ENCODE data around the gene FBXW5. TPM values are rescaled to one million over a fixed set of nuclear protein-coding genes. Genes with fewer than 3 reads are reported as not detected.

Gene FBXW5
- total RNA-seq, 1 experiment from 2014 or later: 62.2 TPM

GRCh38 chr9:136913701-136914438 lies 30.7 kb downstream of the FBXW5 start:
- Histone ChIP-seq H3K4me1 (ENCODE audit: insufficient read depth, low read length) (no peaks in the 10 kb centered on the region), H3K79me2 (ENCODE audit: insufficient read depth, low read length) (no peaks in the 10 kb centered on the region), H4K20me1 (ENCODE audit: control insufficient read depth, insufficient read depth, insufficient read length) (no peaks in the 10 kb centered on the region), H2AFZ (ENCODE audit: low read length) (no peak overlapping the region), H3K18ac (ENCODE audit: insufficient read length, low read depth, low read length) (no peak overlapping the region), H2AK5ac (ENCODE audit: insufficient read length, low read length) (no peak overlapping the region), H4K91ac (ENCODE audit: insufficient read length, low read depth, low read length) (no peak overlapping the region), H3K9ac (ENCODE audit: extremely low read depth, insufficient read length, low read length) (no peak overlapping the region), H2BK15ac (ENCODE audit: low read depth, low read length) (no peak overlapping the region), H3K27ac (ENCODE audit: insufficient read length, low read depth, low read length) (no peak overlapping the region), H3K9me3 (ENCODE audit: control insufficient read depth, low read depth, low read length) (no peaks in the 10 kb centered on the region), H2BK12ac (ENCODE audit: insufficient read length, low read depth, low read length) (no peak overlapping the region), H2BK120ac (ENCODE audit: low read depth, low read length, poor library complexity, severe bottlenecking) (no peak overlapping the region), H3K23ac (ENCODE audit: insufficient read length, low read depth, low read length) (no peak overlapping the region), H3K23me2 (ENCODE audit: insufficient read length, low read depth, low read length, poor library complexity, severe bottlenecking) (no peaks in the 10 kb centered on the region), H3K14ac (ENCODE audit: insufficient read depth, low read length) (no peak overlapping the region), H3K79me1 (ENCODE audit: insufficient read depth, low read depth, low read length, poor library complexity, severe bottlenecking) (peaks cover 3% of the 10 kb centered on the region), H3K4ac (ENCODE audit: low read depth, low read length) (no peak overlapping the region), H3K27me3 (ENCODE audit: insufficient read depth, low read length) (no peaks in the 10 kb centered on the region), H2BK5ac (ENCODE audit: insufficient read length, low read length) (no peak overlapping the region), H3K4me2 (ENCODE audit: insufficient read depth, insufficient read length, low read length) (no peak overlapping the region), H3T11ph (ENCODE audit: low read length) (no peak overlapping the region), H4K8ac (replicated peaks; ENCODE audit: insufficient read length, low read depth, low read length) (no peak overlapping the region), H3K56ac (ENCODE audit: insufficient read length, low read depth, low read length) (no peak overlapping the region), H2BK20ac (ENCODE audit: low read depth, low read length, poor library complexity, severe bottlenecking) (no peak overlapping the region), H4K5ac (ENCODE audit: insufficient read length, low read depth, low read length) (no peak overlapping the region)
- Mint-ChIP-seq H3K36me3 (ENCODE audit: insufficient read depth in 1 of 3, low read depth in 3 of 3) (peaks cover 25 to 61% (median 51%) of the 10 kb centered on the region in 3 experiments; a peak in 6 of 7 replicates), H3K4me1 (no peaks in the 10 kb centered on the region), H3K9me3 (no peaks in the 10 kb centered on the region), H3K27me3 (ENCODE audit: low read depth) (no peaks in the 10 kb centered on the region), H3K4me3 (no peak overlapping the region), H3K27ac (peak overlapping the region in 2 of 3 experiments; percentile 52 to 86; a peak in 2 of 7 replicates)
- WGBS (ENCODE audit: extremely low coverage, insufficient read length, low lambda C conversion rate): no CpG with 5 or more reads among the region's 17 CpGs
- DNase-seq: peak; percentile 21
- no peak for TF ChIP-seq CTCF (conservative IDR thresholded peaks at IDR 0.05)
